Common myeloid progenitor, CD34-positive (primary cell): ENCODE results near the gene CSMD2.

ENCODE experiments used
- CTCF ChIA-PET: fragments of 350-600 bp; sonication (Branson Sonifier 250); formaldehyde crosslinking; loops from one replicate; lab custom pipeline; 2021; ENCODE audit warnings: antibody characterized with exemption; lab: Charles Lee
- POLR2A ChIA-PET: fragments of 350-600 bp; sonication (Branson Sonifier 250); formaldehyde crosslinking; loops from one replicate; lab custom pipeline; 2021; ENCODE audit warnings: antibody characterized with exemption; lab: Charles Lee
- DNase-seq, 3 donors: peaks; one replicate each; pipeline versions ENCODE4 v3.0.0 to v3.0.0-alpha.2; 2013
- H3K27ac ChIP-seq, 2 experiments: 1 replicate in 1 of 2; 2 replicates in 1 of 2; pipeline ENCODE4 v1.7.0; 2013; ENCODE audit warnings: inconsistent platforms in 2 of 2, low read length in 2 of 2, mild to moderate bottlenecking in 2 of 2, low read depth in 1 of 2, moderate library complexity in 1 of 2; ENCODE audit not compliant: severe bottlenecking in 2 of 2, insufficient read depth in 1 of 2, poor library complexity in 1 of 2
- H3K27me3 ChIP-seq, 5 experiments: replicated peaks in 2 of 5; 1 replicate in 3 of 5; 2 replicates in 2 of 5; pipeline versions ENCODE4 v1.6.1 to v1.7.0; 2013; ENCODE audit warnings: low read length in 4 of 5, mild to moderate bottlenecking in 2 of 5, moderate library complexity in 2 of 5, inconsistent platforms in 1 of 5; ENCODE audit not compliant: insufficient read depth in 5 of 5, control insufficient read depth in 4 of 5
- H3K36me3 ChIP-seq, 4 experiments: 1 replicate in 2 of 4; 2 replicates in 2 of 4; pipeline versions ENCODE4 v1.6.1 to v1.7.0; 2013; ENCODE audit warnings: low read length in 3 of 4, control low read depth in 1 of 4, mild to moderate bottlenecking in 1 of 4; ENCODE audit not compliant: control insufficient read depth in 4 of 4, insufficient read depth in 4 of 4
- H3K4me1 ChIP-seq, 4 experiments: 1 replicate in 3 of 4; 2 replicates in 1 of 4; pipeline versions ENCODE4 v1.6.1 to v1.7.1; 2013; ENCODE audit warnings: low read length in 3 of 4, mild to moderate bottlenecking in 3 of 4, control low read depth in 1 of 4, inconsistent platforms in 1 of 4, moderate library complexity in 1 of 4; ENCODE audit not compliant: control insufficient read depth in 4 of 4, insufficient read depth in 4 of 4; ENCODE audit errors: control extremely low read depth in 1 of 4
- H3K4me3 ChIP-seq, 7 experiments: 1 replicate in 4 of 7; 2 replicates in 3 of 7; pipeline versions ENCODE4 v1.5.1 to v1.7.0; 2013; ENCODE audit warnings: mild to moderate bottlenecking in 7 of 7, low read length in 6 of 7, moderate library complexity in 6 of 7, inconsistent platforms in 2 of 7, low read depth in 2 of 7, control low read depth in 1 of 7; ENCODE audit not compliant: insufficient read depth in 4 of 7, control insufficient read depth in 1 of 7; ENCODE audit errors: extremely low read depth in 1 of 7
- H3K9me3 ChIP-seq, 5 experiments: 1 replicate in 4 of 5; 2 replicates in 1 of 5; pipeline versions ENCODE4 v1.6.1 to v1.7.1; 2013; ENCODE audit warnings: low read length in 4 of 5, mild to moderate bottlenecking in 2 of 5, inconsistent platforms in 1 of 5, low read depth in 1 of 5, moderate library complexity in 1 of 5; ENCODE audit not compliant: control insufficient read depth in 4 of 5, insufficient read depth in 2 of 5; ENCODE audit errors: control extremely low read depth in 1 of 5
- WGBS: methylation state at CpG from one replicate; pipeline ENCODE4 v1.1.5; 2013; ENCODE audit not compliant: insufficient coverage; 5-methylcytosine and 5-hydroxymethylcytosine counted together

CSMD2 gene

GRCh38 chr1:33819913-33820311 is 345.1 kb downstream of the CSMD2 start:
- WGBS = 98% methylated on average over 7 of the region's 7 CpGs
- no peak overlapping the region for H3K27ac ChIP-seq
- H3K4me1 ChIP-seq = no peaks in the 10 kb centered on the region
- ChIA-PET POLR2A (no interaction called here), CTCF (no interaction called here)
- no peak overlapping the region for H3K4me3 ChIP-seq
- no peaks in the 10 kb centered on the region for H3K9me3 ChIP-seq
- no peaks in the 10 kb centered on the region for H3K36me3 ChIP-seq
- DNase-seq = no peak
- H3K27me3 ChIP-seq = peaks cover 0 to 13% (median 3%) of the 10 kb centered on the region in 5 experiments

GRCh38 chr1:33819290-33819912 is 345.6 kb downstream of the CSMD2 start:
- H3K27ac ChIP-seq = no peak overlapping the region
- H3K27me3 ChIP-seq = peaks cover 0 to 13% (median 3%) of the 10 kb centered on the region in 5 experiments
- no peaks in the 10 kb centered on the region for H3K4me1 ChIP-seq
- no peaks in the 10 kb centered on the region for H3K36me3 ChIP-seq
- no peaks in the 10 kb centered on the region for H3K9me3 ChIP-seq
- no peak for DNase-seq
- 97% methylated on average over 6 of the region's 10 CpGs for WGBS
- CTCF ChIA-PET = no interaction called here
- POLR2A ChIA-PET = no interaction called here
- no peak overlapping the region for H3K4me3 ChIP-seq

DNA sequence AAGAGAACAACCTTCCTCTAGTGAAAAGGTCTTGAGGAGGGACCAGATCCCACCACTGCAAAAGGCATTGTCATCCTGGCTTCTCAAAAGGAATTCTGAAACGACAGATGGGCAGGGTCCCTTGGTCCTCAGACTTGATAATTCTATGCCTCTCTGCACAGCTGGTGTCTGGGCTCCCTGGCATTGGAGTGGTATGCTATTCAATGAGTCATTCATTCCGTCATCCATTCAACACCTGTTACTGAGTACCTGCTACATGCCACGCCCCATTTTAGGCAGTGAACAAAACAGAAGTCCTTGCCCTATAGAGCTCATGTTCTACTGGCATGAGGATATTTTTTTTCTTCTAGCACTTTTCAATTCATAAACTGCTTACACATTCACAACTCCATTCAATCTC is 347.0 kb downstream of the CSMD2 start:
- ChIA-PET CTCF (no interaction called here), POLR2A (no interaction called here)
- DNase-seq = no peak
- Histone ChIP-seq H3K4me3 (no peak overlapping the region), H3K27ac (no peak overlapping the region), H3K36me3 (no peaks in the 10 kb centered on the region), H3K4me1 (no peaks in the 10 kb centered on the region), H3K27me3 (peaks cover 0 to 11% (median 7%) of the 10 kb centered on the region in 5 experiments), H3K9me3 (peaks cover 0 to 1% (median 0%) of the 10 kb centered on the region in 5 experiments)
- WGBS = 87% methylated on average over 3 of the region's 3 CpGs

DNA sequence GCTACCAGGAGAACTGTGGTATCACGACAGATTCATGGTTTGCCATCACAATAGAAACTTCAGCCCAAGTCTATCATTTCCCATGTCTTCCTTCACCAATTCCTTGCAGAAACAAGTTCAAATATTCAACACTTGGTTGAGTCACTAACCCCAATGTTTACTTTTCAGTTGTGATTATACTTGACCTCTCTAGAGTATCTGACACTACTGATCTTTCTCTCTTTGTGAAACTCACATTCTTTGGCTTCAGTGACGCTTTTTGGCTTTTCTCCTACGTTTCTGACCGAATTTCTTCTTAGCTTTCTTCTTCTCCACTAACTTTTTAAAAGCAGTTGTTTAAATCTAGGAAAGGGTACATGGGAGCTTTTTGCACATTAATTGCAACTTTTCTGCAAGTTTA is 350.0 kb downstream of the CSMD2 start:
- 79% methylated on average over 2 of the region's 4 CpGs for WGBS
- POLR2A ChIA-PET = no interaction called here
- Histone ChIP-seq H3K36me3 (no peaks in the 10 kb centered on the region), H3K27ac (no peak overlapping the region), H3K9me3 (peaks cover 0 to 1% (median 0%) of the 10 kb centered on the region in 5 experiments), H3K4me3 (no peak overlapping the region), H3K4me1 (no peaks in the 10 kb centered on the region), H3K27me3 (peaks cover 0 to 8% (median 3%) of the 10 kb centered on the region in 5 experiments)
- DNase-seq = no peak
- CTCF ChIA-PET = no interaction called here

GRCh38 chr1:33814166-33814565 is 350.9 kb downstream of the CSMD2 start:
- Histone ChIP-seq H3K36me3 (no peaks in the 10 kb centered on the region), H3K27me3 (peaks cover 0 to 8% (median 3%) of the 10 kb centered on the region in 5 experiments), H3K4me3 (no peak overlapping the region), H3K27ac (no peak overlapping the region), H3K4me1 (no peaks in the 10 kb centered on the region), H3K9me3 (peaks cover 0 to 1% (median 0%) of the 10 kb centered on the region in 5 experiments)
- CTCF ChIA-PET = no interaction called here
- POLR2A ChIA-PET = no interaction called here
- WGBS = 100% methylated on average over 1 of the region's 2 CpGs
- no peak for DNase-seq

- no peaks in the 10 kb centered on the region for H3K36me3 ChIP-seq
- WGBS = 94% methylated on average over 3 of the region's 5 CpGs
- no peaks in the 10 kb centered on the region for H3K4me1 ChIP-seq
- CTCF ChIA-PET = no interaction called here
- no peak overlapping the region for H3K27ac ChIP-seq
- H3K27me3 ChIP-seq = peaks cover 0 to 5% (median 1%) of the 10 kb centered on the region in 5 experiments
- no peak for DNase-seq
- peaks cover 0 to 13% (median 0%) of the 10 kb centered on the region in 5 experiments for H3K9me3 ChIP-seq
- no peak overlapping the region for H3K4me3 ChIP-seq
- POLR2A ChIA-PET = no interaction called here
These were observed 354.5 kb downstream of the CSMD2 start for GRCh38 chr1:33810571-33810970.

GRCh38 chr1:33805988-33806387 is 359.0 kb downstream of the CSMD2 start:
- Histone ChIP-seq H3K36me3 (no peaks in the 10 kb centered on the region), H3K27ac (no peak overlapping the region), H3K4me1 (no peaks in the 10 kb centered on the region), H3K9me3 (peaks cover 0 to 15% (median 0%) of the 10 kb centered on the region in 5 experiments), H3K4me3 (no peak overlapping the region), H3K27me3 (peaks cover 0 to 8% (median 0%) of the 10 kb centered on the region in 5 experiments)
- no peak for DNase-seq
- CTCF ChIA-PET = no interaction called here
- 85% methylated on average over 2 of the region's 3 CpGs for WGBS
- POLR2A ChIA-PET = no interaction called here
